Ovary (tissue), 9 donors: Measurements from ENCODE around the gene BCAS1. TPM values are rescaled to one million over a fixed set of nuclear protein-coding genes. Genes with fewer than 3 reads are reported as not detected.

Source experiments
- DNase-seq, 5 donors: peaks; one replicate each; pipeline ENCODE4 v3.0.0-alpha.2; 2019 to 2020
- H3K27ac ChIP-seq, 2 donors: fragments of 200-600 bp; one replicate each; pipeline versions ENCODE4 v1.5.1 to v1.8.0; 2019 to 2022
- H3K27me3 ChIP-seq: fragments of 200-600 bp; one replicate; pipeline ENCODE4 v1.8.0; 2022
- H3K36me3 ChIP-seq: fragments of 200-600 bp; sonication (generic); one replicate; pipeline ENCODE4 v1.5.1; 2019
- H3K4me1 ChIP-seq: one replicate; pipeline ENCODE4 v1.8.1; 2013; ENCODE audit warnings: mild to moderate bottlenecking, moderate library complexity; ENCODE audit not compliant: insufficient read depth
- H3K4me3 ChIP-seq: fragments of 200-600 bp; sonication (generic); one replicate; pipeline ENCODE4 v1.5.1; 2017
- H3K9me3 ChIP-seq, 2 donors: fragments of 200-600 bp in 1 of 2; sonication (generic) in 1 of 2; one replicate each; pipeline versions ENCODE4 v1.5.1 to v1.8.1; 2013 to 2019; ENCODE audit warnings: mild to moderate bottlenecking in 1 of 2, moderate library complexity in 1 of 2
- EP300 ChIP-seq: sonication (generic); formaldehyde crosslinking; IDR thresholded peaks from one replicate; pipeline ENCODE4 v1.6.1; 2017; ENCODE audit warnings: antibody characterized with exemption
- POLR2A ChIP-seq: fragments of 450-650 bp; IDR thresholded peaks from one replicate; pipeline ENCODE4 v1.6.1; 2017; ENCODE audit warnings: antibody characterized with exemption, mild to moderate bottlenecking, moderate library complexity
- WGBS, 3 donors: extraction: QIAGEN DNeasy Blood & Tissue Kit in 1 of 3; methylation state at CpG; one replicate each; pipeline versions ENCODE4 v1.1.5 to v1.1.7; 2013 to 2017; 5-methylcytosine and 5-hydroxymethylcytosine counted together
- intact Hi-C, 4 donors: fragments of 100-400 bp; cut with DNase I; formaldehyde crosslinking; loops; one replicate each; pipeline versions ENCODE4 v1.11.0 to v1.15.1; 2022 to 2023
- polyA plus RNA-seq, 2 donors: library from polyadenylated mRNA; stranded (reverse); fragments of 200-250 nt in 1 of 2; fragments of 350-450 nt in 1 of 2; fragmentation: Illumina TruSeq in 1 of 2; extraction: RNeasy Lipid Tissue Mini Kit (QIAGEN cat#74804) in 1 of 2; gene quantifications; one replicate each; pipeline ENCODE4 v1.2.3, GENCODE V29; 2013 to 2014
- total RNA-seq, 7 donors: library from RNA; depleted of rRNA in 2 of 7; stranded (reverse); fragments of >200 nt in 2 of 7; fragmentation: NEBNext Ultra II Directional in 3 of 7; extraction: Animal tissue kit (Norgen Biotek cat#: 25700) in 3 of 7; gene quantifications; one replicate each; pipeline versions ENCODE4 v1.1.0 to v1.2.4, GENCODE V29; 2016 to 2023
- TF ChIP-seq, protein P1 (sequence below), 3 donors: fragments of 450-650 bp in 2 of 3; fragments of 200-600 bp in 1 of 3; IDR thresholded peaks; one replicate each; pipeline versions ENCODE4 v1.5.1 to v1.8.0; 2016 to 2022; ENCODE audit warnings: antibody characterized with exemption in 3 of 3, mild to moderate bottlenecking in 1 of 3
- donor health status: DM: no; HTN: no; CAD: no; lungs with moderate emphysema.
- donor health status: DM: no; HTN: no; CAD: no.
- donor health status: Bipolar disorder and iron deficiency.
- donor health status: DM: yes; HTN: yes; CAD: no.
- donor health status: DM: no; HTN: no; CAD: no.
- donor health status: DM: yes; HTN: yes; CAD: no.

BCAS1 gene
- total and polyA plus RNA-seq, 9 donors = 0.13 to 0.92 (median 0.51) TPM; not detected in 2

DNA sequence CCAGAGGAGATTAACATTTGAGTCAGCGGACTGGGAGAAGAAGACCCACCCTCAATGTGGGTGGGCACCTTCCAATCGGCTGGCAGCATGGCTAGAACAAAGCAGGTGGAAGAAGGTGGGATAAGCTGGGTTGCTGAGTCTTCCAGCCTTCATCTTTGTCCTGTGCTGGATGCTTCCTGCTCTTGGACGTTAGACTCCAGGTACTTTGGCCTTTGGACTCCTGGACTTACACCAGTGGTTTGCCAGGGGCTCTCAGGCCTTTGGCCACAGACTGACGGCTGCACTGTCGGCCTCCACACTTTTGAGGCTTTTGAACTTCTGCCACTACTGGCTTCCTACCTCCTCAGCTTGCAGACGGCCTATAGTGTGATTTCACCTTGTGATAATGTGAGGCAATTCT is 50.8 kb downstream of the BCAS1 start:
- intact Hi-C loops = no loop called here
- H3K27ac ChIP-seq = no peak overlapping the region
- WGBS, 3 donors = 88 to 90% (median 89%) methylated on average over 6 of the region's 6 CpGs
- H3K36me3 ChIP-seq = no peaks in the 10 kb centered on the region
- H3K9me3 ChIP-seq = no peaks in the 10 kb centered on the region
- no peak overlapping the region for H3K4me3 ChIP-seq
- no peaks in the 10 kb centered on the region for H3K27me3 ChIP-seq
- no peaks in the 10 kb centered on the region for H3K4me1 ChIP-seq
- TF ChIP-seq POLR2A (no peak), EP300 (no peak)
- TF ChIP-seq, protein P1, sequence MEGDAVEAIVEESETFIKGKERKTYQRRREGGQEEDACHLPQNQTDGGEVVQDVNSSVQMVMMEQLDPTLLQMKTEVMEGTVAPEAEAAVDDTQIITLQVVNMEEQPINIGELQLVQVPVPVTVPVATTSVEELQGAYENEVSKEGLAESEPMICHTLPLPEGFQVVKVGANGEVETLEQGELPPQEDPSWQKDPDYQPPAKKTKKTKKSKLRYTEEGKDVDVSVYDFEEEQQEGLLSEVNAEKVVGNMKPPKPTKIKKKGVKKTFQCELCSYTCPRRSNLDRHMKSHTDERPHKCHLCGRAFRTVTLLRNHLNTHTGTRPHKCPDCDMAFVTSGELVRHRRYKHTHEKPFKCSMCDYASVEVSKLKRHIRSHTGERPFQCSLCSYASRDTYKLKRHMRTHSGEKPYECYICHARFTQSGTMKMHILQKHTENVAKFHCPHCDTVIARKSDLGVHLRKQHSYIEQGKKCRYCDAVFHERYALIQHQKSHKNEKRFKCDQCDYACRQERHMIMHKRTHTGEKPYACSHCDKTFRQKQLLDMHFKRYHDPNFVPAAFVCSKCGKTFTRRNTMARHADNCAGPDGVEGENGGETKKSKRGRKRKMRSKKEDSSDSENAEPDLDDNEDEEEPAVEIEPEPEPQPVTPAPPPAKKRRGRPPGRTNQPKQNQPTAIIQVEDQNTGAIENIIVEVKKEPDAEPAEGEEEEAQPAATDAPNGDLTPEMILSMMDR (IDR thresholded peaks at IDR 0.05) = no peak
- no peak for DNase-seq

DNA sequence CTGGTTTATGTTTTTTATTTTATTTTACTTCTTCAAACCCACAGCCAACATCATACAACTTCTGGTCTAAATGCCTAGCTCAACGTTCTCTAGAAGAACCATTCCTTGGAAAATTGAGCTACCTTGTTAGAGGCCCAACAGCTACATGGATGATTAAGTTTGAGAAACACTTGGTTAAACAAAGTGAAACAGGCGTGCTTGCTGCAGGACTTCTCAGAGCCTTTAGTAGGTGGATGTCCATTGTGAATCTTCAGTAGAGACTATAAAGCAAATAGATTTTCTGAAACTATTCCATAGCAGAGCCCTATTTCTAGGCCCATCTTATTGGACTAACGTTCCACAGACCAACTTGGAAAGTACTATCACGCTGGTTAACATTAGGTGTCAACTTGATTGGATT is 51.3 kb downstream of the BCAS1 start:
- no peak for DNase-seq
- intact Hi-C loops = no loop called here
- 90 to 93% (median 91%) methylated on average over 4 of the region's 4 CpGs for WGBS, 3 donors

DNA sequence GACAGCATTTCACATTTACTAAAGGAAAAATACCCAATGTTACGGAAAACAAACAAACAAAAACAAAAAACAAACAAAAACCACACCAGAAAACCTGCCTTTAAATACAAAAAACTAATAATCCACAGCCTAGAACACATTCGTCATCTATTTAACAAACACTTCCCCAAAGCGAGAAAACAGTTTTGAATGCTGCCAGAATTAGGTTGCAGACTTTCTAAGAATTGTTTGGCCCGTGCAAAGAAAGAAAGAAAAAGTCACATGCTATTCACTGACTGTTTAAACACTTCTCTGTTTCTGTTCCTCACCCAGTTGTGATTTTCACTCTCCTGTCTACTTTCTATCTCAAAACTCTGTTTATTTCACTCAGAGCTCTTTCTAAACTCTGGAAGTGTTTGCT is 52.5 kb downstream of the BCAS1 start:
- no peak for TF ChIP-seq POLR2A
- TF ChIP-seq, protein P1 (IDR thresholded peaks at IDR 0.05) = no peak
- TF ChIP-seq EP300 = no peak
- Histone ChIP-seq H3K4me3 (no peak overlapping the region), H3K27ac (no peak overlapping the region), H3K9me3 (no peaks in the 10 kb centered on the region), H3K27me3 (no peaks in the 10 kb centered on the region), H3K36me3 (no peaks in the 10 kb centered on the region), H3K4me1 (peaks cover 1% of the 10 kb centered on the region)
- 34 to 45% (median 38%) methylated on average over 4 of the region's 4 CpGs for WGBS, 3 donors
- no peak for DNase-seq
- intact Hi-C loops = no loop called here

More for the DNA sequence above, 51.3 kb downstream of the BCAS1 start:
- H3K27me3 ChIP-seq = no peaks in the 10 kb centered on the region
- no peaks in the 10 kb centered on the region for H3K9me3 ChIP-seq
- no peaks in the 10 kb centered on the region for H3K36me3 ChIP-seq
- H3K4me1 ChIP-seq = no peaks in the 10 kb centered on the region
- H3K4me3 ChIP-seq = no peak overlapping the region
- no peak for TF ChIP-seq EP300
- TF ChIP-seq, protein P1 (IDR thresholded peaks at IDR 0.05) = no peak
- TF ChIP-seq POLR2A = no peak
- H3K27ac ChIP-seq = no peak overlapping the region

DNA sequence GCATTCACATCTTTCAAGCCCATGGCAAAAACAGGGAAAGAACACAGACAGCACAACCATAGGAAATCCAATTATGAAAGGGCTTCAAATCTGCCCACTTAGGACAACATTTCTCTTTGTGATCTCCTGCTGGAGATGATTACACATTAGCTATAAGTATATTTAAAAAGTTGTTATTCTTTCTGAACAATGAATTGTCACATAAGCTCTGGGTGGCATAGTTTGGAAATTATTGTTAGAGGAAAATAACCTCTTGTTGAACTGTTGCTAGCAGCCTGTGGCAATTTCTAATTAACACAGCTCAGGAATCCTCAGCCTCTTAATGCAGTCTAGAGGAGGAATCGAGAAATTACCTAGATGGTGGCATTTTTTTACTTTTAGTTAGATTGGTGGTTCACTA is 54.9 kb downstream of the BCAS1 start:
- intact Hi-C loops = no loop called here
- no peak for TF ChIP-seq POLR2A
- no peak for TF ChIP-seq EP300
- TF ChIP-seq, protein P1 (IDR thresholded peaks at IDR 0.05) = no peak
- no peaks in the 10 kb centered on the region for H3K36me3 ChIP-seq
- H3K27ac ChIP-seq = no peak overlapping the region
- peaks cover 1% of the 10 kb centered on the region for H3K4me1 ChIP-seq
- no peak overlapping the region for H3K4me3 ChIP-seq
- 82 to 89% (median 88%) methylated on average over 1 of the region's 1 CpG for WGBS, 3 donors
- H3K9me3 ChIP-seq = no peaks in the 10 kb centered on the region
- no peak for DNase-seq
- H3K27me3 ChIP-seq = no peaks in the 10 kb centered on the region
